KMS-11 (cell line): ENCODE data around the gene NFIB.

Source experiments
- H2AFZ ChIP-seq: fragments of 200-600 bp; sonication (generic); 2 replicates; pipeline ENCODE4 v1.6.1; 2016; ENCODE audit warnings: antibody characterized with exemption, mixed run types, low read depth
- H3K27ac ChIP-seq: fragments of 200-600 bp; sonication (generic); 2 replicates; pipeline ENCODE4 v1.6.1; 2016; ENCODE audit warnings: mild to moderate bottlenecking, mixed run types
- H3K27me3 ChIP-seq: fragments of 200-600 bp; sonication (generic); 2 replicates; pipeline ENCODE4 v1.6.1; 2017; ENCODE audit warnings: mild to moderate bottlenecking, low read depth, mixed run types, moderate library complexity; ENCODE audit not compliant: insufficient read depth
- H3K36me3 ChIP-seq: fragments of 200-600 bp; sonication (generic); 2 replicates; pipeline ENCODE4 v1.6.1; 2017; ENCODE audit warnings: mild to moderate bottlenecking, mixed run types; ENCODE audit not compliant: insufficient read depth
- H3K4me1 ChIP-seq: fragments of 200-600 bp; sonication (generic); 2 replicates; pipeline ENCODE4 v1.6.1; 2016; ENCODE audit warnings: mild to moderate bottlenecking, low read depth, mixed run types; ENCODE audit not compliant: poor library complexity, severe bottlenecking
- H3K4me2 ChIP-seq: fragments of 200-600 bp; sonication (generic); 2 replicates; pipeline ENCODE4 v1.7.0; 2016; ENCODE audit warnings: mild to moderate bottlenecking, mixed run types
- H3K4me3 ChIP-seq: fragments of 200-600 bp; sonication (generic); IDR thresholded peaks from 2 replicates; pipeline ENCODE4 v1.6.1; 2017; ENCODE audit warnings: low read depth, low read length, mixed read lengths; ENCODE audit not compliant: insufficient read depth
- H3K79me2 ChIP-seq: fragments of 200-600 bp; sonication (generic); 2 replicates; pipeline ENCODE4 v1.6.1; 2016; ENCODE audit warnings: low read depth, mixed run types; ENCODE audit not compliant: insufficient read depth
- H3K9ac ChIP-seq: fragments of 200-600 bp; sonication (generic); 2 replicates; pipeline ENCODE4 v1.6.1; 2016; ENCODE audit warnings: mild to moderate bottlenecking, mixed run types
- H4K20me1 ChIP-seq: fragments of 200-600 bp; sonication (generic); 2 replicates; pipeline ENCODE4 v1.6.1; 2016; ENCODE audit warnings: mild to moderate bottlenecking, mixed run types; ENCODE audit not compliant: insufficient read depth
- CTCF ChIP-seq: fragments of 200-600 bp; sonication (generic); conservative IDR thresholded peaks from 2 replicates; pipeline ENCODE4 v1.6.1; 2017; ENCODE audit warnings: low read depth, mild to moderate bottlenecking, antibody characterized with exemption, low read length, moderate library complexity, mixed read lengths

Gene NFIB

GRCh38 chr9:14296495-14297113 is 17.3 kb downstream of the NFIB start:
- H4K20me1 ChIP-seq = no peaks in the 10 kb centered on the region
- H3K4me1 ChIP-seq = no peaks in the 10 kb centered on the region
- TF ChIP-seq CTCF = no peak
- H3K36me3 ChIP-seq = no peaks in the 10 kb centered on the region
- H3K4me2 ChIP-seq = no peak overlapping the region
- no peak overlapping the region for H3K27ac ChIP-seq
- H3K4me3 ChIP-seq = no peak overlapping the region
- H2AFZ ChIP-seq = no peak overlapping the region
- no peaks in the 10 kb centered on the region for H3K27me3 ChIP-seq
- H3K79me2 ChIP-seq = no peaks in the 10 kb centered on the region
- H3K9ac ChIP-seq = no peak overlapping the region

- Histone ChIP-seq H3K36me3 (no peaks in the 10 kb centered on the region), H4K20me1 (no peaks in the 10 kb centered on the region), H3K27ac (no peak overlapping the region), H3K9ac (no peak overlapping the region), H3K4me1 (no peaks in the 10 kb centered on the region), H3K79me2 (no peaks in the 10 kb centered on the region), H3K4me2 (no peak overlapping the region), H2AFZ (no peak overlapping the region), H3K4me3 (no peak overlapping the region), H3K27me3 (no peaks in the 10 kb centered on the region)
- TF ChIP-seq CTCF = no peak
Measured at GRCh38 chr9:14294659-14295058, 19.3 kb downstream of the NFIB start.

- H4K20me1 ChIP-seq = no peaks in the 10 kb centered on the region
- no peak for TF ChIP-seq CTCF
- no peaks in the 10 kb centered on the region for H3K27me3 ChIP-seq
- H3K4me2 ChIP-seq = no peak overlapping the region
- no peak overlapping the region for H3K9ac ChIP-seq
- no peak overlapping the region for H3K4me3 ChIP-seq
- H3K27ac ChIP-seq = no peak overlapping the region
- no peaks in the 10 kb centered on the region for H3K79me2 ChIP-seq
- no peaks in the 10 kb centered on the region for H3K36me3 ChIP-seq
- H3K4me1 ChIP-seq = no peaks in the 10 kb centered on the region
- no peak overlapping the region for H2AFZ ChIP-seq
Measured at GRCh38 chr9:14293801-14294200, 20.1 kb downstream of the NFIB start.

- Histone ChIP-seq H3K36me3 (no peaks in the 10 kb centered on the region), H3K79me2 (no peaks in the 10 kb centered on the region), H4K20me1 (no peaks in the 10 kb centered on the region), H3K4me3 (no peak overlapping the region), H3K27me3 (no peaks in the 10 kb centered on the region), H3K27ac (no peak overlapping the region), H3K9ac (no peak overlapping the region), H2AFZ (no peak overlapping the region), H3K4me2 (no peak overlapping the region), H3K4me1 (no peaks in the 10 kb centered on the region)
- TF ChIP-seq CTCF = no peak
Measured at GRCh38 chr9:14292181-14292739, 21.7 kb downstream of the NFIB start.
